ENCODE results near the gene NCKAP5. TPM values are rescaled to one million over a fixed set of nuclear protein-coding genes. Genes with fewer than 3 reads are reported as not detected.

Gene NCKAP5
- polyA plus RNA-seq, 2 of the 4 experiments (the other 2 are of a cell fraction): 3.0 to 4.1 TPM

DNA sequence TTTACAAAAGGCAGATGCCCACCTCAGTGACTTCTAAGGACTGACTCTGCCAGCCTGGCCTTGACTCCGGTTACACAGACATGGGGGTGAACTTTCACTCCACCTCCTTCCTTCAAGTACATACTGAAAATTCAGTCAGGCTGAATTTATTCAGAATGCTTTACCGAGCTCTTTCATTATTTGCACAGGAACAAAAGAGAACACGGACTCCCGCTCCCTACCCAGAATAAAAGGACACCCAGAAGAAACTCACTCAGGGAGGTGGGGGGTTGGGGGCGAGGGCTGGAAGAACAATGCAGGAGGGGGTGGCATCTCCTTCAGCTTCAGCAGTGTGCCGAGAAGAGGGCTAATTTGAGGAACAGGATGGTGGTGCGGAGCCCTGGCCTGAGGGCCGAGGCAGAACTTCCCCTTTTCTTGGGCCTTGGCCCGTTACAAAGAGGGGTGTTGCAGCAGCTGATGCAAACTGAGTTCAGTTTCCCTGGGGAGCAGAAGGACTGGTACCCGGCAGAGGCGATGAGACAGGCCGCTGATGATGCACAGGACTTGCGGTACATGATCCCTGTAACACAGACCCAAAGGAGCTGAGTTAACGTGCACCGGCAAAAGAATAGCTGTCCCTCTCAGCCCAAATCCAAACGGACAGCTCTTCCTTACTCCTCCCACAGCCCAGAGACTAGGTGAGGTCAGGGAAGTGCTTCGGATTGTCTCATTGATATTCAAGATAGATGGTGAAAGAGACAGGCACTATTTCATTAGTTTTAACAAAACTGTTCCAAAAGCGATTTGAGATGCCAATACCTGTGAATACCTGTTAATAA lies 922.3 kb downstream of the NCKAP5 start:
- WGBS (ENCODE audit: missing lambda C conversion rate): 94% methylated on average over 18 of the region's 18 CpGs
- no peak for FAIRE-seq
- CTCF ChIA-PET: interaction anchor here (1.0 to 1.3 kb wide), 5 partner anchors 10 to 22 kb away, joined by 3 to 4 read pairs (median 3); no protein-coding TSS in a partner anchor

DNA sequence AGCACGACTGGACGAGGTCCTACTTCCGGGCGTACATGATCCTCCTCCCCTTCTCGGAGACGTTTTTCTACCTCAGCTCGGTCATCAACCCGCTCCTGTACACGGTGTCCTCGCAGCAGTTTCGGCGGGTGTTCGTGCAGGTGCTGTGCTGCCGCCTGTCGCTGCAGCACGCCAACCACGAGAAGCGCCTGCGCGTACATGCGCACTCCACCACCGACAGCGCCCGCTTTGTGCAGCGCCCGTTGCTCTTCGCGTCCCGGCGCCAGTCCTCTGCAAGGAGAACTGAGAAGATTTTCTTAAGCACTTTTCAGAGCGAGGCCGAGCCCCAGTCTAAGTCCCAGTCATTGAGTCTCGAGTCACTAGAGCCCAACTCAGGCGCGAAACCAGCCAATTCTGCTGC lies 923.1 kb downstream of the NCKAP5 start:
- TF ChIP-seq, protein P1, sequence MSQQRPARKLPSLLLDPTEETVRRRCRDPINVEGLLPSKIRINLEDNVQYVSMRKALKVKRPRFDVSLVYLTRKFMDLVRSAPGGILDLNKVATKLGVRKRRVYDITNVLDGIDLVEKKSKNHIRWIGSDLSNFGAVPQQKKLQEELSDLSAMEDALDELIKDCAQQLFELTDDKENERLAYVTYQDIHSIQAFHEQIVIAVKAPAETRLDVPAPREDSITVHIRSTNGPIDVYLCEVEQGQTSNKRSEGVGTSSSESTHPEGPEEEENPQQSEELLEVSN (IDR thresholded peaks at IDR 0.05; ENCODE audit: borderline replicate concordance, low read depth): no peak
- TF ChIP-seq, protein P2, sequence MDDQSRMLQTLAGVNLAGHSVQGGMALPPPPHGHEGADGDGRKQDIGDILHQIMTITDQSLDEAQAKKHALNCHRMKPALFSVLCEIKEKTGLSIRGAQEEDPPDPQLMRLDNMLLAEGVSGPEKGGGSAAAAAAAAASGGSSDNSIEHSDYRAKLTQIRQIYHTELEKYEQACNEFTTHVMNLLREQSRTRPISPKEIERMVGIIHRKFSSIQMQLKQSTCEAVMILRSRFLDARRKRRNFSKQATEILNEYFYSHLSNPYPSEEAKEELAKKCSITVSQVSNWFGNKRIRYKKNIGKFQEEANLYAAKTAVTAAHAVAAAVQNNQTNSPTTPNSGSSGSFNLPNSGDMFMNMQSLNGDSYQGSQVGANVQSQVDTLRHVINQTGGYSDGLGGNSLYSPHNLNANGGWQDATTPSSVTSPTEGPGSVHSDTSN (IDR thresholded peaks at IDR 0.05): no peak
- TF ChIP-seq ZFP36 (IDR thresholded peaks at IDR 0.05; ENCODE audit: borderline replicate concordance, partially characterized antibody) (no peak), EP300 (IDR thresholded peaks at IDR 0.05) (no peak), CHD4 (IDR thresholded peaks at IDR 0.05; ENCODE audit: borderline replicate concordance) (no peak), MAFK (IDR thresholded peaks at IDR 0.05; ENCODE audit: partially characterized antibody) (no peak), EHMT2 (IDR thresholded peaks at IDR 0.05; ENCODE audit: low read depth) (no peak), GATA3 (IDR thresholded peaks at IDR 0.05; ENCODE audit: borderline replicate concordance) (no peak), ZNF302 (CRISPR knock-in tag; IDR thresholded peaks at IDR 0.05) (no peak), MAZ (IDR thresholded peaks at IDR 0.05; ENCODE audit: borderline replicate concordance, low read depth, low read length) (no peak), HOXB13 (CRISPR knock-in tag; IDR thresholded peaks at IDR 0.05; ENCODE audit: low read depth) (no peak), HOXB5 (CRISPR knock-in tag; IDR thresholded peaks at IDR 0.05) (no peak), TP53 (CRISPR knock-in tag; IDR thresholded peaks at IDR 0.05) (no peak), MYC (IDR thresholded peaks at IDR 0.05; ENCODE audit: borderline replicate concordance, low read length) (no peak)
- TF ChIP-seq, protein P3, sequence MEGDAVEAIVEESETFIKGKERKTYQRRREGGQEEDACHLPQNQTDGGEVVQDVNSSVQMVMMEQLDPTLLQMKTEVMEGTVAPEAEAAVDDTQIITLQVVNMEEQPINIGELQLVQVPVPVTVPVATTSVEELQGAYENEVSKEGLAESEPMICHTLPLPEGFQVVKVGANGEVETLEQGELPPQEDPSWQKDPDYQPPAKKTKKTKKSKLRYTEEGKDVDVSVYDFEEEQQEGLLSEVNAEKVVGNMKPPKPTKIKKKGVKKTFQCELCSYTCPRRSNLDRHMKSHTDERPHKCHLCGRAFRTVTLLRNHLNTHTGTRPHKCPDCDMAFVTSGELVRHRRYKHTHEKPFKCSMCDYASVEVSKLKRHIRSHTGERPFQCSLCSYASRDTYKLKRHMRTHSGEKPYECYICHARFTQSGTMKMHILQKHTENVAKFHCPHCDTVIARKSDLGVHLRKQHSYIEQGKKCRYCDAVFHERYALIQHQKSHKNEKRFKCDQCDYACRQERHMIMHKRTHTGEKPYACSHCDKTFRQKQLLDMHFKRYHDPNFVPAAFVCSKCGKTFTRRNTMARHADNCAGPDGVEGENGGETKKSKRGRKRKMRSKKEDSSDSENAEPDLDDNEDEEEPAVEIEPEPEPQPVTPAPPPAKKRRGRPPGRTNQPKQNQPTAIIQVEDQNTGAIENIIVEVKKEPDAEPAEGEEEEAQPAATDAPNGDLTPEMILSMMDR (IDR thresholded peaks at IDR 0.05): no peak
- TF ChIP-seq, protein P4, sequence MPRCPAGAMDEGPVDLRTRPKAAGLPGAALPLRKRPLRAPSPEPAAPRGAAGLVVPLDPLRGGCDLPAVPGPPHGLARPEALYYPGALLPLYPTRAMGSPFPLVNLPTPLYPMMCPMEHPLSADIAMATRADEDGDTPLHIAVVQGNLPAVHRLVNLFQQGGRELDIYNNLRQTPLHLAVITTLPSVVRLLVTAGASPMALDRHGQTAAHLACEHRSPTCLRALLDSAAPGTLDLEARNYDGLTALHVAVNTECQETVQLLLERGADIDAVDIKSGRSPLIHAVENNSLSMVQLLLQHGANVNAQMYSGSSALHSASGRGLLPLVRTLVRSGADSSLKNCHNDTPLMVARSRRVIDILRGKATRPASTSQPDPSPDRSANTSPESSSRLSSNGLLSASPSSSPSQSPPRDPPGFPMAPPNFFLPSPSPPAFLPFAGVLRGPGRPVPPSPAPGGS (IDR thresholded peaks at IDR 0.05): no peak
- TF ChIP-seq, protein P5, sequence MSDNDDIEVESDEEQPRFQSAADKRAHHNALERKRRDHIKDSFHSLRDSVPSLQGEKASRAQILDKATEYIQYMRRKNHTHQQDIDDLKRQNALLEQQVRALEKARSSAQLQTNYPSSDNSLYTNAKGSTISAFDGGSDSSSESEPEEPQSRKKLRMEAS (IDR thresholded peaks at IDR 0.05): no peak
- TF ChIP-seq, protein P6, sequence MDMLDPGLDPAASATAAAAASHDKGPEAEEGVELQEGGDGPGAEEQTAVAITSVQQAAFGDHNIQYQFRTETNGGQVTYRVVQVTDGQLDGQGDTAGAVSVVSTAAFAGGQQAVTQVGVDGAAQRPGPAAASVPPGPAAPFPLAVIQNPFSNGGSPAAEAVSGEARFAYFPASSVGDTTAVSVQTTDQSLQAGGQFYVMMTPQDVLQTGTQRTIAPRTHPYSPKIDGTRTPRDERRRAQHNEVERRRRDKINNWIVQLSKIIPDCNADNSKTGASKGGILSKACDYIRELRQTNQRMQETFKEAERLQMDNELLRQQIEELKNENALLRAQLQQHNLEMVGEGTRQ (IDR thresholded peaks at IDR 0.05): no peak
- H3K27ac ChIP-seq: no peak overlapping the region
- DNase-seq (ENCODE audit: low read depth in 1 of 2, low spot score in 1 of 2) (no peak), FAIRE-seq (no peak), ATAC-seq (no peak)
- 95% methylated on average over 35 of the region's 35 CpGs for WGBS (ENCODE audit: missing lambda C conversion rate)
- ChIA-PET CTCF (no interaction called here), POLR2A (no interaction called here)
- H3K4me3 ChIP-seq: no peak overlapping the region
- H3K9me3 ChIP-seq: no peaks in the 10 kb centered on the region
- no peak overlapping the region for H3K4me2 ChIP-seq
- H3K4me1 ChIP-seq: no peaks in the 10 kb centered on the region

More for the DNA sequence above, 922.3 kb downstream of the NCKAP5 start:
- TF ChIP-seq KDM5A (IDR thresholded peaks at IDR 0.05): no peak
- no peak for TF ChIP-seq EHF (CRISPR knock-in tag; IDR thresholded peaks at IDR 0.05)
- TF ChIP-seq KDM1A (IDR thresholded peaks at IDR 0.05; ENCODE audit: low read depth): no peak
- no peak for TF ChIP-seq NR3C1 (IDR thresholded peaks at IDR 0.05)
- TF ChIP-seq HOXB13 (CRISPR knock-in tag; IDR thresholded peaks at IDR 0.05; ENCODE audit: low read depth): no peak
- TF ChIP-seq RNF2 (IDR thresholded peaks at IDR 0.05; ENCODE audit: borderline replicate concordance, low read depth): no peak
- TF ChIP-seq, protein P2 (IDR thresholded peaks at IDR 0.05): no peak
- no peak for TF ChIP-seq ZSCAN20 (CRISPR knock-in tag; IDR thresholded peaks at IDR 0.05)
- no peak for TF ChIP-seq RARB (CRISPR knock-in tag; IDR thresholded peaks at IDR 0.05)
- TF ChIP-seq RCOR1 (IDR thresholded peaks at IDR 0.05; ENCODE audit: low read depth, low read length): no peak
- no peak for TF ChIP-seq RFX5 (IDR thresholded peaks at IDR 0.05)
- TF ChIP-seq BHLHE40 (IDR thresholded peaks at IDR 0.05; ENCODE audit: low read depth, low read length): no peak
- TF ChIP-seq MAFK (IDR thresholded peaks at IDR 0.05; ENCODE audit: partially characterized antibody): no peak
- TF ChIP-seq, protein P4 (IDR thresholded peaks at IDR 0.05): no peak
- no peak for TF ChIP-seq NFE2L2 (conservative IDR thresholded peaks at IDR 0.05; ENCODE audit: low read length)
- TF ChIP-seq, protein P7, sequence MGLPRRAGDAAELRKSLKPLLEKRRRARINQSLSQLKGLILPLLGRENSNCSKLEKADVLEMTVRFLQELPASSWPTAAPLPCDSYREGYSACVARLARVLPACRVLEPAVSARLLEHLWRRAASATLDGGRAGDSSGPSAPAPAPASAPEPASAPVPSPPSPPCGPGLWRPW (IDR thresholded peaks at IDR 0.05): no peak
- no peak for TF ChIP-seq SREBF2 (IDR thresholded peaks at IDR 0.05)
- TF ChIP-seq HDAC2 (IDR thresholded peaks at IDR 0.05): no peak
- Histone ChIP-seq H3K27ac (no peak overlapping the region), H3K4me2 (no peak overlapping the region), H3K4me1 (no peaks in the 10 kb centered on the region), H3K4me3 (no peak overlapping the region), H3K9me3 (no peaks in the 10 kb centered on the region)
- POLR2A ChIA-PET: no interaction called here
- ATAC-seq: no peak
- DNase-seq (ENCODE audit: low read depth in 1 of 2, low spot score in 1 of 2): no peak

Data from A549 (cell line).